ENCODE data around the gene VDR.

The VDR gene

GRCh38 chr12:47808574-47809365 lies 96.0 kb downstream of the VDR start:
- DNase-seq = no peak

- no peak for DNase-seq
These were observed 96.7 kb downstream of the VDR start for GRCh38 chr12:47808050-47808449.

GRCh38 chr12:47807338-47807737 lies 97.5 kb downstream of the VDR start:
- no peak for DNase-seq

DNA sequence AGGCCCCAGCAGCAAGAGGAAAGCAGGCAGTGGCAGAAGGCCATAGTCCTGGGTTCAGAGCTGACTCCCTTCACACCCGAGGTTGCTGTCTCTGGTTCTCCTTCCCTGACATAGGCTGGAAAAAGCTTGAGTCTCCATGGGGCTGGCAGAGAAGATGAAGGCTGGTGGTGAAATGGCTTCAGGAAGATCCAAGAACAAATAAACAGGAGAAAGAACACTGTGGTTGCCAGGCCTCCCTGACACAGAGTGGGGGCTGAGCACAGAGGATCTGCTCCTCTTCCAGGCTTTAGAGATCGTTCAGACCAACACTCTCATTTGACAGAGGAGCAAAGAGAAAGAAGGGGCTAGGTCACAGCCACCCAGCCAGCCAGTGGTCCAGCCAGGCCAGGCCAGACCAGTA lies 99.4 kb downstream of the VDR start:
- no peak for DNase-seq

- DNase-seq = no peak
These were observed 100.6 kb downstream of the VDR start for GRCh38 chr12:47804171-47804570.

DNA sequence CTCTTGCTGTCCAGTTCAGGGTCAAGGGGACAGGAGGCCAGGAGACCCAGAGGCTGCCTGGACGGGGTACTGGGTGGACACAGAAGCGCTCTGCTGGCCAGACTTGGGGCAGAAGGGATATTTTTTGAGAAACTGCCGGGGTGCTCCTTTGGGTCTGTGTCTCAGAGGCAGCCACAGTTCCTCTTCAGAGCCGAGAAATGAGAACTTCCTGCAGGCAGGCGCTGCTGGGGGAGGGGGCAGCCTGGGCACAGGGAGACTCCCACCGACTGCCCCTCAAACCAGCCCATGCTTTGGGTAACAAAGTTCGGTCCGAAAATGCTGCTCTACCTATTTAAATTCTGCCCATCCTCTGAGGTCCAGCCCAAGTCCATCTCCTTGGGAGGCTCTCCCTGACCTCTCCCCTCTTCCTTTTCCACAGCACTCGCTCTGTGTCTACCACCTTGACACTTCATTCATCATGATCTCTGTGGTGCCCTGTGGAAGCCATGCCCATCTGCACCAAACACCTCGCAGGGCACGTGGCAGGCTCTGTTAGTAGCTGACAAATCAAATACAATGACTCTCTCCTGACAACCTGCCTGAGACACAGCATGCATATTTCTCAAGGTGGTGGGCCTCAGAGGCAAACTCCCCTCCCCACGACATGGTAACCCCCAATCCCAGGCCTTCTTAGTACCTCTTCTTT lies 101.5 kb downstream of the VDR start:
- no peak for DNase-seq

DNA sequence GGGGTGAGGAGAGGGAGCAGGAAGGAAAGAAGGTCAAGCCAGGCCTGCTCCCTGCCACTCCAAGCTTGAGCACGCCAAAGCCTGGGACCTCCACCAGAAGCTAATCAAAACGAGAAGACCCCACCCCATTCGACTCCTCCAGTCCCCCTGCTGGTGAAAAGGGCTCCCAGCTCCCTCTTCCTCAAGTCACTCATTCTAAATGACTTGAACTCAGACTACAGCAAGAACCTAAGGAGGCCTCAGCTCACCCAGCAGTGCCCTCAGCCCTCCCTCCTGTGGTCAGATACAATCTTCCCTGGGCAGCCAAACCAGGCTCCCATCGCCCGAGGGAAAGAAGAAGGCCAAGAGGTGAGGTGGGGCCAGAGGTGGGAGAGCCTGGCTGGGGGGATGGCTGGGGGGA lies 102.5 kb downstream of the VDR start:
- DNase-seq = no peak

DNA sequence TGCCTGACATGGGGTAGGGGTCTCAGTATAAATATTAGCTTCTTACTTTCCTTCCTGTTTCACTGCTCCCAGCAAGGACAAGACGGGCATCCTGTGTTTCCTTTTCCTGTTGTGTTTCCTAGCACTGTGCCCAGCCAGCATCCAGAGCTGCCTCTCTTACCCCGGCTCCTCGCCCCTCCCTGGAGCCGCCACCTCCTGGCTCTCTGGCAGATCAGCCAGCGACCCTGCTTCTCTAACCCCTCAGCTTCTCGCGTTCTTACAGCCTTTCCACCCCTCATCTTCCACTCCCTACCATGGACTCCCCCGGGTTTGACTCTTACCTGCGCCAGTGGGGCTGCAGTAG lies 102.9 kb downstream of the VDR start:
- DNase-seq = no peak

DNA sequence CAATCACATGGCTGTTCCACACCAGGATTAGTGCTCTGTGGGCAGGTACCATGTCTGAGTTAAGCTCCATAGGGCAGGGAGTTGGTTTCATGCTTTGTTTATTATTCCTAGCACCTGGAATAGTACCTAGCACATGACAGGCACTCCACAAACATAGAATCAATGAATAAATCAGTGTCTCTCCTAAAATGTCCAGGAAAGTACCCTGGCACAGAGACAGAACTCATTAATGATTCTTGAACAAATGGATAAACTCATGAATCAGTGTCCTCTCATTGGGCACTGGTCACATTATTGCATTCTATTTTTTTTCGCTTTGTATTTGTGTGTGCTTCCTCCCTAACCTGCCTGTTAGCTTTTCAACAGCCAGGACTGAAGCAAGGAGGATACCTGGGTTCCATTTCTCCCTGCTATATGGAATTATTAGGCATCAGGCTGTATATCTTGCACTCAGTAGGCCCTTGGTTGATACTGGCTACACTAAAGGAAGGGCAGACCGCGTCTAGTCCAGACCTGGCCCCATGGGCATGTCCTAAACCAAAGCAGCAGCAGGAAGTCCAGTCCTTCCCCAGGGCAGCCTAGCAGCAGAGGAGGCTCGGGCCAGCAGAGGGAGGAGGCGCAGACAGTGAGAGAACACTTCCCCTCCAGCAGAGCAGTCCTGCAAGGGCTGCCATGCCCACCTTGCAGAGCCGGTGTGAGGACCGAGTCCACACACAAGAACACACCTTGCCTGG lies 103.5 kb downstream of the VDR start:
- DNase-seq = no peak

DNA sequence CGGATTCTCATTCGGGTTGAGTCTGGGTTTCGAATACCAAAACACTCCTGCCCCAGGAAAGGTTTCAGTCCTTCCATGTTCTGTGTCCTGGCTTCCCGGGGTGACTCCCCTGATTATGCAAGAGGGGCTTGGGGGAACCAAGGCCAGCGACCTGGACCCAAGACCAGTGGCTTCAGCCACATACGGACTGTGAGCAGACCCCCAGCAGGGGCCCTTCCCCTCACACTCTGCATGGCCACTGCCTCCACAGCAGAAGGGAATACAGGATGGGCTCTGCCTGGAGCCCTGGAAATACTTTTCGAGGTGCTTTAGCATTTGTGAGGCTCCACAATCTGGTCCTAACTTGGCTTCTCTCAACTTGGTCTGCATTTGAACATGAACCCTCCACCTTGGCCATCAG lies 104.2 kb downstream of the VDR start:
- no peak for DNase-seq

- no peak for DNase-seq
These were observed 105.3 kb downstream of the VDR start for GRCh38 chr12:47799357-47799955.

- DNase-seq = no peak
These were observed 106.3 kb downstream of the VDR start for GRCh38 chr12:47798382-47798948.

DNA sequence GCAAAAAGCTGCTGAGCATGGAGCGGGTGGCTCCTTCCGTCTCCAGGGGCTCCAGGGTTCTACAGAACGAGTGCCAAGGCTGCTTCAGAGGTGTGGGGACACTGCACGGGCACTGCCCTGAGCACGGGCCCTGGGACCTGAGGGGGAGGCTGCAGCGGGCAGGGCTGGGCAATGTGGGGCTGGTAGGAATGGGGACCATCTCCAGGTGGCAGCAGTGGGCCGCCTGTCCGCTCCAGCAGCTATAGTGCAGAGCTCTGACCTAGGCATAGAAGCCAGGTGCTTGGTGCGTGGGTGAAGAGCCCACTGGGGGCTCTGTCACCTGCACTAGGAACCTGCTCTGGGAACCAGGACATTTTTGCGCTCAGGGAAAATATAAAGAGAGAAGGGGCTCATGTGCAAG lies 107.4 kb downstream of the VDR start:
- no peak for DNase-seq

DNA sequence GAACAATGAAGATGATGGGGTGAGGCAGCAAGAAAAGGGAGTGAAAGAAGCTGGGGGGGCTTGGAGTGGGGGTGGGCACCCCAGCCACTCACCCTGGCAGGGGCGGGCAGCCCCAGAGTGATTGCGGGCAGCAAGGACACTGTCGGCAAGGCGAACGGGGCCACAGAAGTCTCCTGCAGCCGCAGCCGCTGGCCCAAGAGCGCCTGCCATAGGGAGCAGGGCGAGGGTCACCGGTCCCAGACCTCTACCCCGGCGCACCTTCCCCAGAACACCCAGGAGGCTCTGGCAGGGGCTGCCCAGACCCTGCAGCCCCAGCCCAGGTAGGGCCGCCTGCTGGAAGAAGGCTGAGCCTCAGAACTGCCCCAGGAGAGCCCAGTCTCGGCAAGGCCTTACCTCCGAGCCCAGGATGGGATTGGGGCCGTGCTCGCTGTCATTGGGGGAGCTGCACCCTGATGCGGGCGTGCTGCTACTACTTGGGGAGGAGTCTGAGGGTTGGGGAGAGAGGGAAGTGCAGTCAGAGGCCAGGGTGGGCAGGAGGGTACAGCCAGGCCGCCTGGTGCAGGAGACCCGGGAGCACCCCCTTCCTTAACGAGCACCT lies 108.9 kb downstream of the VDR start:
- DNase-seq = no peak

- DNase-seq = no peak
These were observed 109.5 kb downstream of the VDR start for GRCh38 chr12:47795121-47795813.

DNA sequence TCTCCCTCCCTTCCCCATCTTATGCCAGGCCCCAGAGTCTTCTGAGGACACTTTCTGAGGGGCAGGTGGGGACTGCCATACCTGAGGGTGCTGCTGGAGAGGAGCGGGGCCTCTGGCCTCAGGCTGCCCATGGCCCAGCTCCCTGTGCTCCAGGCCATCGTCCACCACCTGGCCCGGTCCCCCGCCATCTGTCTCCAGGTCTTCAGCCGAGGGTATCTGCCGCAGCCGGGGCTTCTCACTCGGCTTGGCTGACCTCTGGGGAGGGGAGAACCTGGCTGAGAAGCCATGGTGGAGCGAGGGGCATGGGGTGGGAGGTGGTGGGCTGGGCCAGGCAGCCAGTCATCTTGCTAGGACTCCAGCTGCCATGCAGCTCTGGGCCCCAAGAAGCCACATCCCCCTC lies 110.1 kb downstream of the VDR start:
- DNase-seq = no peak

- DNase-seq = no peak
These were observed 111.6 kb downstream of the VDR start for GRCh38 chr12:47793015-47793681.

GRCh38 chr12:47791874-47792273 lies 112.9 kb downstream of the VDR start:
- DNase-seq = no peak

Data from NCI-H526 treated with DMSO at 0.1 percent for 48 hours (cell line).